Lower leg skin (tissue), 4 donors: Measurements from ENCODE around the gene NLRC3. TPM values are rescaled to one million over a fixed set of nuclear protein-coding genes. Genes with fewer than 3 reads are reported as not detected.

ENCODE experiments used
- DNase-seq, 2 donors: peaks; one replicate each; pipeline ENCODE4 v3.0.0-alpha.2; 2019; ENCODE audit warnings: low spot score in 2 of 2
- H3K4me3 ChIP-seq: fragments of 200-600 bp; sonication (generic); 2 replicates; pipeline ENCODE4 v1.5.1; 2017; ENCODE audit warnings: mild to moderate bottlenecking, low read depth; ENCODE audit not compliant: poor library complexity, severe bottlenecking
- CTCF ChIP-seq, 3 donors: fragments of 450-650 bp; IDR thresholded peaks; one replicate each; pipeline ENCODE4 v1.5.1; 2016; ENCODE audit warnings: antibody characterized with exemption in 3 of 3, mild to moderate bottlenecking in 3 of 3, moderate library complexity in 2 of 3
- POLR2A ChIP-seq, 2 donors: fragments of 450-650 bp; IDR thresholded peaks; one replicate each; pipeline ENCODE4 v1.6.1; 2016 to 2017; ENCODE audit warnings: antibody characterized with exemption in 2 of 2, mild to moderate bottlenecking in 1 of 2, moderate library complexity in 1 of 2
- WGBS, 2 donors: methylation state at CpG; one replicate each; pipeline ENCODE4 v1.1.5; 2018; 5-methylcytosine and 5-hydroxymethylcytosine counted together
- intact Hi-C: fragments of 100-400 bp; cut with DNase I; formaldehyde crosslinking; loops from one replicate; pipeline ENCODE4 v1.15.0; 2023; ENCODE audit warnings: low total_unique reads
- total RNA-seq, 4 donors: library from RNA; depleted of rRNA; stranded (reverse); fragments of >200 nt; gene quantifications; one replicate each; pipeline ENCODE4 v1.1.0, GENCODE V29; 2016

NLRC3 gene
- total RNA-seq, 4 donors from 2014 or later: 0.15 to 0.74 (median 0.28) TPM

DNA sequence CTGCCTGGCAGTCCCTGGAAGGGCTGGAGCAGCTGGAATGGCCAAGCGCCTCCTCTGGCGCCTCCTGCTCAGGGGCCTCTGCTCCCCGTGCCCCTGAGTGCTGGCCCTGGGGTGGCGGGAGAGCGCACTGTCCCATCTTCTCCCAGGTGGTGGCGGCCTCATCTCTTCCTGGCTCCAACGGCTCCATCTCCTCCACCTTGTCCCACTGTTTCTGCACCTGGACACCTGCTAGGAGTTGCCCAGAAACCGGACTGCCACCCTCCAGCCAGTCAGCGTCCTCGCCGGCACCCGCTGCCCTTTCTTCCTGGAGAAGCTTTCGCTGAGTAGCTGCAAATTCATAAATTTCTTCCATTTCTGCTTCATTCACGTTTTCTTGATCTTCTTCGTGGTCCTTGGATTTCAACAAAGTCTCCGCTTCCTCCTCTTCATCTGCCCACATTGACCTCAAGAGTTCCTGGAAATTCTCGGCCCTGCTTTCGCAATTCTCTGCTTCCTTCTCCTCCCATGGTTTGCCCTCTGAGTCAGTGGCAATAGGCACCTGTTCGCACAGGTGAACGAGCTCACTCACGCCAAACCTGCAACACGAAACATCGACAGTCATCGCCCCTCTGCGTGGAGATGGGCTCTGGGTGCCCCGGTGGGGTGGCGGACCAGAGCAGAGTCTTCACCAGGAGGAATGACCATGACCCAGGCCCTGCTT is 13.7 kb upstream of the NLRC3 start:
- no peak for DNase-seq
- TF ChIP-seq POLR2A (IDR thresholded peaks at IDR 0.05) (no peak), CTCF (IDR thresholded peaks at IDR 0.05) (no peak)
- WGBS, 2 donors: 85 to 95% methylated on average over 27 of the region's 27 CpGs

GRCh38 chr16:3589991-3590701 is 12.9 kb upstream of the NLRC3 start:
- intact Hi-C loops: no loop called here
- no peak overlapping the region for H3K4me3 ChIP-seq
- DNase-seq: no peak
- WGBS, 2 donors: 92 to 94% methylated on average over 25 of the region's 25 CpGs
- TF ChIP-seq POLR2A (IDR thresholded peaks at IDR 0.05) (no peak), CTCF (IDR thresholded peaks at IDR 0.05) (no peak)

More for the DNA sequence above, 13.7 kb upstream of the NLRC3 start:
- intact Hi-C loops: no loop called here
- H3K4me3 ChIP-seq: no peak overlapping the region

GRCh38 chr16:3589441-3589921 is 12.3 kb upstream of the NLRC3 start:
- intact Hi-C loops: no loop called here
- 89 to 90% methylated on average over 23 to 25 of the region's 27 CpGs for WGBS, 2 donors
- no peak for DNase-seq
- no peak for TF ChIP-seq POLR2A (IDR thresholded peaks at IDR 0.05)
- no peak for TF ChIP-seq CTCF (IDR thresholded peaks at IDR 0.05)
- H3K4me3 ChIP-seq: no peak overlapping the region

DNA sequence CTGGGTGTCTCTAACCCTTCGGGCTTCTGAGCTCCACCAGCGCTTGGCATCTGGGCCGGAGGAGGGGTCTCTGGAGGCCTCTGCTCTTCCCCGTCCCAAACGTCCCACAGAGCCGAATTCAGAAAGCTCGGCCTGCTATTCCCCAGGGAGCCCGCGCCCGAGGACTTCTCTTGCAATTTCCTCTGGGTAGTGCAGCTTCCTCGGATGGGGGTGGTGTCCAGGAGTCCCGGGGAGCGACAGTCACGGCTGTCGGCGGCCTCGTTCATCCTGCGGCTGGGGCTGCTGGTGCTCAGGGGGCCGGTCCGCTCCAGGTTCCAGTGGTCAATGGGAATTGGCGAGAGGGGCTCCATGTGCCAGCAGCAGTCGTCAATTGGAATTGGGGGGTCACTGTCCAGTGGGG is 11.8 kb upstream of the NLRC3 start:
- H3K4me3 ChIP-seq: no peak overlapping the region
- TF ChIP-seq POLR2A (IDR thresholded peaks at IDR 0.05): no peak
- TF ChIP-seq CTCF (IDR thresholded peaks at IDR 0.05): no peak
- WGBS, 2 donors: 85 to 91% methylated on average over 19 to 22 of the region's 22 CpGs
- intact Hi-C loops: no loop called here
- DNase-seq: no peak

DNA sequence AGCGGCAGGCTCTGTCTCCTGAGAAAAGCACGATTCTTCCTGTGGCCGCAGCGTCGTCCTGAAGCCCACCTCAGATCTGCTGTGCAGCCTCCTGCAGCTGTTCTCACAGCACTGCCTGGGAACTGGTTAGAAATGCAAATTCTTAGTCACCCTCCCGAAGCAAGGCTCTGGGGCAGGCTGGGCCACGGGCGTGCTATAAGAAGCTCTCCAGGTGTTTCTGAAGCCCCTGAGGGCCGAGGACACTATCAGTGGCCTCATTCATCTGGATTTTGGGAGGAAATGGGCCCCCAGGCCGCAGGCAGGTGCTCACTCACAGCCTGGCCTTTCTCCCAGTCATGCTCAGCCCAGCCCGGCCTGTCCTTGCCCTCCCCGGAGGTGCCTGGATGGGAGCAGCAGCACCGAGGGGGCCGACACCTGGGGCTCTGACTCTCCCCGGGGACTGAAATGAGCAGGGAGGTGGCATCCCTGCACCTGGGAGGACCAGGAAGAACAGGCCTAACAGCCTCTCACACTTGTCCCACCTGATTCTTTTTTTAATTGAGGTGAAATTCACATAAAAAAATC is 10.4 kb upstream of the NLRC3 start:
- intact Hi-C loops: no loop called here
- TF ChIP-seq CTCF (IDR thresholded peaks at IDR 0.05) (no peak), POLR2A (IDR thresholded peaks at IDR 0.05) (no peak)
- DNase-seq: no peak
- H3K4me3 ChIP-seq: no peak overlapping the region
- 76 to 79% methylated on average over 9 to 15 of the region's 15 CpGs for WGBS, 2 donors
